Ectodermal cell (in vitro differentiated cells): ENCODE results near the gene GNAO1.

Source experiments
- H3K27ac ChIP-seq: 2 replicates; pipeline ENCODE4 v1.7.0; 2013; ENCODE audit warnings: mild to moderate bottlenecking, low read depth, low read length; ENCODE audit not compliant: insufficient read depth, poor library complexity, severe bottlenecking
- H3K27me3 ChIP-seq: 2 replicates; pipeline ENCODE4 v1.7.0; 2013; ENCODE audit warnings: mild to moderate bottlenecking, low read length; ENCODE audit not compliant: insufficient read depth, control insufficient read depth, poor library complexity, severe bottlenecking
- H3K36me3 ChIP-seq: one replicate; pipeline ENCODE4 v1.7.0; 2013; ENCODE audit warnings: low read length; ENCODE audit not compliant: control insufficient read depth, insufficient read depth
- H3K4me1 ChIP-seq: one replicate; pipeline ENCODE4 v1.7.0; 2013; ENCODE audit warnings: low read length; ENCODE audit not compliant: control insufficient read depth, insufficient read depth
- H3K4me3 ChIP-seq: 2 replicates; pipeline ENCODE4 v1.7.0; 2013; ENCODE audit warnings: low read depth, low read length, control low read depth; ENCODE audit not compliant: insufficient read depth
- H3K9me3 ChIP-seq: 2 replicates; pipeline ENCODE4 v1.7.0; 2013; ENCODE audit warnings: mild to moderate bottlenecking, low read length, moderate library complexity; ENCODE audit not compliant: control insufficient read depth
- WGBS, 2 experiments: methylation state at CpG; one replicate each; pipeline ENCODE4 v1.1.7; 2013; ENCODE audit warnings: missing lambda C conversion rate in 2 of 2; 5-methylcytosine and 5-hydroxymethylcytosine counted together

GNAO1 gene

GRCh38 chr16:56351481-56351880, 160.2 kb downstream of the GNAO1 start:
- Histone ChIP-seq H3K4me3 (no peak overlapping the region), H3K27me3 (no peaks in the 10 kb centered on the region), H3K4me1 (peaks cover 5% of the 10 kb centered on the region), H3K36me3 (no peaks in the 10 kb centered on the region), H3K9me3 (no peaks in the 10 kb centered on the region), H3K27ac (no peak overlapping the region)
- WGBS, 2 experiments: 94% methylated on average over 6 of the region's 6 CpGs

- 90 to 92% methylated on average over 7 of the region's 7 CpGs for WGBS, 2 experiments
- H3K4me1 ChIP-seq: peaks cover 15% of the 10 kb centered on the region
Observed at GRCh38 chr16:56352351-56353053, 161.2 kb downstream of the GNAO1 start.

GRCh38 chr16:56353054-56353921, 162.0 kb downstream of the GNAO1 start:
- Histone ChIP-seq H3K4me3 (no peak overlapping the region), H3K27me3 (no peaks in the 10 kb centered on the region), H3K9me3 (no peaks in the 10 kb centered on the region), H3K27ac (no peak overlapping the region), H3K4me1 (peaks cover 21% of the 10 kb centered on the region), H3K36me3 (no peaks in the 10 kb centered on the region)
- 92 to 93% methylated on average over 15 of the region's 15 CpGs for WGBS, 2 experiments

More at GRCh38 chr16:56352351-56353053, 161.2 kb downstream of the GNAO1 start:
- Histone ChIP-seq H3K27ac (no peak overlapping the region), H3K4me3 (no peak overlapping the region), H3K27me3 (no peaks in the 10 kb centered on the region), H3K9me3 (no peaks in the 10 kb centered on the region), H3K36me3 (no peaks in the 10 kb centered on the region)

GRCh38 chr16:56354016-56354415, 162.7 kb downstream of the GNAO1 start:
- Histone ChIP-seq H3K36me3 (no peaks in the 10 kb centered on the region), H3K9me3 (no peaks in the 10 kb centered on the region), H3K27me3 (no peaks in the 10 kb centered on the region), H3K4me1 (peaks cover 29% of the 10 kb centered on the region), H3K4me3 (no peak overlapping the region), H3K27ac (no peak overlapping the region)
- 94 to 97% methylated on average over 7 of the region's 7 CpGs for WGBS, 2 experiments

GRCh38 chr16:56354746-56355145, 163.5 kb downstream of the GNAO1 start:
- 93 to 94% methylated on average over 17 of the region's 17 CpGs for WGBS, 2 experiments
- H3K4me1 ChIP-seq: peaks cover 29% of the 10 kb centered on the region
- H3K4me3 ChIP-seq: no peak overlapping the region
- no peaks in the 10 kb centered on the region for H3K9me3 ChIP-seq
- no peaks in the 10 kb centered on the region for H3K27me3 ChIP-seq
- no peaks in the 10 kb centered on the region for H3K36me3 ChIP-seq
- H3K27ac ChIP-seq: no peak overlapping the region

GRCh38 chr16:56355221-56355620, 163.9 kb downstream of the GNAO1 start:
- Histone ChIP-seq H3K9me3 (no peaks in the 10 kb centered on the region), H3K36me3 (no peaks in the 10 kb centered on the region), H3K4me1 (peaks cover 29% of the 10 kb centered on the region), H3K27me3 (no peaks in the 10 kb centered on the region), H3K4me3 (no peak overlapping the region), H3K27ac (no peak overlapping the region)
- WGBS, 2 experiments: 93 to 95% methylated on average over 9 of the region's 9 CpGs

- Histone ChIP-seq H3K36me3 (no peaks in the 10 kb centered on the region), H3K27ac (no peak overlapping the region), H3K27me3 (no peaks in the 10 kb centered on the region), H3K4me3 (no peak overlapping the region), H3K9me3 (no peaks in the 10 kb centered on the region), H3K4me1 (peaks cover 29% of the 10 kb centered on the region)
- 73 to 75% methylated on average over 14 of the region's 14 CpGs for WGBS, 2 experiments
Observed at GRCh38 chr16:56355786-56356275, 164.5 kb downstream of the GNAO1 start.

- Histone ChIP-seq H3K27ac (peak overlapping the region; percentile 66), H3K9me3 (no peaks in the 10 kb centered on the region), H3K4me3 (no peak overlapping the region), H3K36me3 (no peaks in the 10 kb centered on the region), H3K4me1 (peaks cover 29% of the 10 kb centered on the region), H3K27me3 (no peaks in the 10 kb centered on the region)
- WGBS, 2 experiments: 7% methylated on average over 26 to 33 of the region's 33 CpGs
Observed at GRCh38 chr16:56356276-56357240, 165.3 kb downstream of the GNAO1 start.

- Histone ChIP-seq H3K9me3 (no peaks in the 10 kb centered on the region), H3K27me3 (no peaks in the 10 kb centered on the region), H3K36me3 (no peaks in the 10 kb centered on the region), H3K4me3 (no peak overlapping the region), H3K4me1 (peaks cover 29% of the 10 kb centered on the region), H3K27ac (peak overlapping the region; percentile 33)
- 76 to 81% methylated on average over 13 of the region's 13 CpGs for WGBS, 2 experiments
Observed at GRCh38 chr16:56357241-56357764, 166.0 kb downstream of the GNAO1 start.
